HCT116 (cell line): Measurements from ENCODE around the gene TMEM144. TPM values are rescaled to one million over a fixed set of nuclear protein-coding genes. Genes with fewer than 3 reads are reported as not detected.

ENCODE experiments used
- ATAC-seq: fragments of 200-7000 bp; cut with Tn5 transposase; 2 replicates; pipeline ENCODE4 v1.9.1; 2020; ENCODE audit warnings: mild to moderate bottlenecking, moderate library complexity
- BruUV-seq: library from RNA; stranded (reverse); fragments of 400-500 nt; replicated peaks from 2 replicates; lab custom pipeline; 2021; lab: Mats Ljungman, UMichigan
- CTCF ChIA-PET: fragments of 300-600 bp; sonication (Branson Sonifier 250); formaldehyde crosslinking; loops from one replicate; lab custom pipeline; 2021; ENCODE audit warnings: antibody characterized with exemption; lab: Charles Lee
- POLR2A ChIA-PET: fragments of 300-600, 350-600 bp; sonication (Branson Sonifier 250); formaldehyde crosslinking; loops from one replicate; lab custom pipeline; 2021; ENCODE audit warnings: antibody characterized with exemption; lab: Charles Lee
- RAD21 ChIA-PET, 2 experiments: fragments of 300-600 bp; sonication (Branson Sonifier 250); formaldehyde crosslinking; loops; one replicate each; lab custom pipeline; 2023; ENCODE audit warnings: low total read pairs in 2 of 2; ENCODE audit not compliant: uncharacterized antibody in 2 of 2, unreplicated experiment in 2 of 2, low non-redundant PET in 1 of 2; lab: Charles Lee
- DNase-seq: peaks from one replicate; pipeline ENCODE4 v3.0.0-alpha.2; 2010; ENCODE audit warnings: low read depth, low spot score
- H2AFZ ChIP-seq: fragments of 200-600 bp; shearing (Covaris generic), sonication (generic); 2 replicates; pipeline ENCODE4 v1.6.1; 2017; ENCODE audit warnings: low read depth, mixed run types, mixed read lengths, antibody characterized with exemption, low read length; ENCODE audit not compliant: poor library complexity, severe bottlenecking
- H3K27ac ChIP-seq: 2 replicates; pipeline ENCODE4 v1.5.1; 2012; ENCODE audit warnings: low read depth, low read length
- H3K27me3 ChIP-seq: fragments of 200-600 bp; sonication (generic); 2 replicates; pipeline ENCODE4 v1.6.1; 2016; ENCODE audit warnings: mixed run types, low read length, mixed read lengths; ENCODE audit not compliant: insufficient read depth
- H3K36me3 ChIP-seq, 2 experiments: fragments of 200-500 bp in 1 of 2; fragments of 200-600 bp in 1 of 2; sonication (Bioruptor generic) in 1 of 2; sonication (generic) in 1 of 2; 2 replicates each; pipeline versions ENCODE4 v1.5.1 to v1.6.1; 2014 to 2016; ENCODE audit warnings: low read length in 2 of 2, inconsistent platforms in 1 of 2, mixed read lengths in 1 of 2, mixed run types in 1 of 2; ENCODE audit not compliant: insufficient read depth in 2 of 2, control insufficient read depth in 1 of 2
- H3K4me1 ChIP-seq, 2 experiments: fragments of 200-600 bp in 1 of 2; sonication (generic) in 1 of 2; 2 replicates each; pipeline versions ENCODE4 v1.5.1 to v1.6.1; 2012 to 2017; ENCODE audit warnings: low read length in 2 of 2, inconsistent platforms in 1 of 2, mild to moderate bottlenecking in 1 of 2, mixed read lengths in 1 of 2, mixed run types in 1 of 2, moderate library complexity in 1 of 2; ENCODE audit not compliant: insufficient read depth in 2 of 2, control insufficient read depth in 1 of 2
- H3K4me2 ChIP-seq: fragments of 200-600 bp; sonication (generic); 2 replicates; pipeline ENCODE4 v1.6.1; 2017; ENCODE audit warnings: mixed run types, low read length, mixed read lengths
- H3K4me3 ChIP-seq, 2 experiments: fragments of 200-600 bp in 1 of 2; sonication (generic) in 1 of 2; replicated peaks in 1 of 2; 2 replicates each; pipeline ENCODE4 v1.5.1; 2011 to 2016; ENCODE audit warnings: low read length in 2 of 2, control low read depth in 1 of 2, low read depth in 1 of 2, mild to moderate bottlenecking in 1 of 2, mixed read lengths in 1 of 2, mixed run types in 1 of 2
- H3K79me2 ChIP-seq: fragments of 200-600 bp; sonication (generic); 2 replicates; pipeline ENCODE4 v1.6.1; 2017; ENCODE audit warnings: mild to moderate bottlenecking, mixed run types, low read length, moderate library complexity, mixed read lengths; ENCODE audit not compliant: insufficient read depth
- H3K9ac ChIP-seq: fragments of 200-600 bp; sonication (generic); 2 replicates; pipeline ENCODE4 v1.6.1; 2016; ENCODE audit warnings: low read length, mixed read lengths
- H3K9me2 ChIP-seq: fragments of 200-600 bp; sonication (generic), shearing (Covaris generic); 2 replicates; pipeline ENCODE4 v1.6.1; 2017; ENCODE audit warnings: mixed run types, mild to moderate bottlenecking, moderate library complexity; ENCODE audit not compliant: insufficient read depth
- H3K9me3 ChIP-seq, 2 experiments: fragments of 200-500 bp in 1 of 2; fragments of 200-600 bp in 1 of 2; sonication (Bioruptor generic) in 1 of 2; sonication (generic) in 1 of 2; 2 replicates each; pipeline ENCODE4 v1.6.1; 2014 to 2017; ENCODE audit warnings: low read length in 2 of 2, mixed read lengths in 2 of 2, inconsistent platforms in 1 of 2, low read depth in 1 of 2, mild to moderate bottlenecking in 1 of 2, mixed run types in 1 of 2, moderate library complexity in 1 of 2; ENCODE audit not compliant: control insufficient read depth in 1 of 2, insufficient read depth in 1 of 2
- H4K20me1 ChIP-seq: fragments of 200-600 bp; sonication (generic), shearing (Covaris generic); 2 replicates; pipeline ENCODE4 v1.6.1; 2017; ENCODE audit warnings: mixed run types, mild to moderate bottlenecking, moderate library complexity; ENCODE audit not compliant: insufficient read depth
- CBX3 ChIP-seq: IDR thresholded peaks from 2 replicates; pipeline ENCODE4 v1.6.1; 2012; ENCODE audit warnings: low read depth
- CTCF ChIP-seq, 3 experiments: fragments of 200-600 bp in 1 of 3; sonication (generic) in 1 of 3; IDR thresholded peaks in 2 of 3; conservative IDR thresholded peaks in 1 of 3; 2 replicates each; pipeline ENCODE4 v1.5.1; 2012 to 2017; ENCODE audit warnings: low read depth in 2 of 3, low read length in 2 of 3, antibody characterized with exemption in 1 of 3, borderline replicate concordance in 1 of 3, control low read depth in 1 of 3, mild to moderate bottlenecking in 1 of 3, mixed read lengths in 1 of 3, mixed run types in 1 of 3, moderate library complexity in 1 of 3; ENCODE audit not compliant: insufficient read depth in 1 of 3
- EGR1 ChIP-seq: IDR thresholded peaks from 2 replicates; pipeline ENCODE4 v1.6.1; 2012; ENCODE audit warnings: low read depth
- ELF1 ChIP-seq: IDR thresholded peaks from 2 replicates; pipeline ENCODE4 v1.6.1; 2012; ENCODE audit warnings: low read depth, borderline replicate concordance
- EZH2phosphoT487 ChIP-seq: fragments of 200-600 bp; IDR thresholded peaks from 2 replicates; pipeline ENCODE4 v1.6.1; 2018; ENCODE audit warnings: antibody characterized with exemption, borderline replicate concordance
- SRF ChIP-seq: IDR thresholded peaks from 2 replicates; pipeline ENCODE4 v1.6.1; 2012; ENCODE audit warnings: low read depth
- intact Hi-C: fragments of 100-400 bp; cut with micrococcal nuclease; formaldehyde crosslinking; loops from 2 replicates; pipeline ENCODE4 v1.10.0; 2022
- total RNA-seq: library from RNA; stranded (reverse); gene quantifications from one replicate; pipeline ENCODE4 v1.2.1, GENCODE V29; 2021; ENCODE audit not compliant: unreplicated experiment
- TF ChIP-seq, protein P1 (sequence below): IDR thresholded peaks from 2 replicates; pipeline ENCODE4 v1.6.1; 2011; ENCODE audit warnings: mild to moderate bottlenecking, low read length, moderate library complexity; ENCODE audit not compliant: insufficient replicate concordance; ENCODE audit errors: extremely low read depth

Gene TMEM144
- total RNA-seq, 1 experiment from 2014 or later = 12.9 TPM

DNA sequence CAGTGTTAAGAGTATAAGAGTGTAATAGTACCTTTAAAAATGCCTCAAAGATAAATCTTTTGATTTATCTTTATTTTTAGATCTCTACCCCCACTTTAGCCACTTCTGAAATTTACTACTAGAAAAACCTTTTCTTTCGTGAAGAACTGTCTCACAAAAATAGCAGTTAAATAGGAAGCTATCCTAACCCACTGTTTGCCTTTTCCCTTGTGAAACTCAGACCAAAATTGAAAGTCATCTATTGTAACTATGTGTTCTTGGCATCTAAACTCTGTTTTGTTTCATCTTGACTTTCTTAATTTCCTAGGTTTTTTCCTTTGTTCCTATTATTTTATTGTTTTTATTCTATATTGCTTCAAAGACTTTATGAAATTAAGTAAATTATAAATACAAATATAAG is 7.8 kb upstream of the TMEM144 start:
- Histone ChIP-seq H2AFZ (peak overlapping the region; percentile 31), H3K36me3 (no peaks in the 10 kb centered on the region), H3K4me3 (no peak overlapping the region), H3K27me3 (no peaks in the 10 kb centered on the region), H3K79me2 (no peaks in the 10 kb centered on the region), H3K9ac (no peak overlapping the region), H3K4me2 (no peak overlapping the region), H3K9me3 (no peaks in the 10 kb centered on the region), H4K20me1 (no peaks in the 10 kb centered on the region), H3K9me2 (no peaks in the 10 kb centered on the region), H3K4me1 (no peaks in the 10 kb centered on the region), H3K27ac (no peak overlapping the region)
- TF ChIP-seq CTCF (IDR thresholded peaks at IDR 0.05 in 2 of 3, conservative IDR thresholded peaks at IDR 0.05 in 1 of 3; ENCODE audit: borderline replicate concordance in 1 of 3, insufficient read depth in 1 of 3, low read depth in 2 of 3, low read length in 2 of 3) (no peak), SRF (no peak), EGR1 (no peak), ELF1 (no peak), CBX3 (no peak), EZH2phosphoT487 (no peak)
- TF ChIP-seq, protein P1, sequence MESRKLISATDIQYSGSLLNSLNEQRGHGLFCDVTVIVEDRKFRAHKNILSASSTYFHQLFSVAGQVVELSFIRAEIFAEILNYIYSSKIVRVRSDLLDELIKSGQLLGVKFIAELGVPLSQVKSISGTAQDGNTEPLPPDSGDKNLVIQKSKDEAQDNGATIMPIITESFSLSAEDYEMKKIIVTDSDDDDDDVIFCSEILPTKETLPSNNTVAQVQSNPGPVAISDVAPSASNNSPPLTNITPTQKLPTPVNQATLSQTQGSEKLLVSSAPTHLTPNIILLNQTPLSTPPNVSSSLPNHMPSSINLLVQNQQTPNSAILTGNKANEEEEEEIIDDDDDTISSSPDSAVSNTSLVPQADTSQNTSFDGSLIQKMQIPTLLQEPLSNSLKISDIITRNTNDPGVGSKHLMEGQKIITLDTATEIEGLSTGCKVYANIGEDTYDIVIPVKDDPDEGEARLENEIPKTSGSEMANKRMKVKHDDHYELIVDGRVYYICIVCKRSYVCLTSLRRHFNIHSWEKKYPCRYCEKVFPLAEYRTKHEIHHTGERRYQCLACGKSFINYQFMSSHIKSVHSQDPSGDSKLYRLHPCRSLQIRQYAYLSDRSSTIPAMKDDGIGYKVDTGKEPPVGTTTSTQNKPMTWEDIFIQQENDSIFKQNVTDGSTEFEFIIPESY = no peak
- ChIA-PET CTCF (interaction anchor here (1.5 kb wide), 1 partner anchor 9 kb away, joined by 6 read pairs; no protein-coding TSS in a partner anchor), RAD21 (no interaction called here), POLR2A (interaction anchor here (1.4 kb wide), 1 partner anchor 9 kb away, joined by 3 read pairs; no protein-coding TSS in a partner anchor)
- intact Hi-C loops = no loop called here
- ATAC-seq (no peak), DNase-seq (no peak)
- no TSS peak for BruUV-seq
